Measurements from ENCODE around the gene PIAS2. TPM values are rescaled to one million over a fixed set of nuclear protein-coding genes. Genes with fewer than 3 reads are reported as not detected.

The PIAS2 gene
- total and polyA plus RNA-seq, 2 experiments from 2014 or later = 30.3 to 54.2 TPM

- H3K4me3 ChIP-seq = no peak overlapping the region
- TF ChIP-seq CTCF (conservative IDR thresholded peaks at IDR 0.05; ENCODE audit: low read depth in 2 of 2) = no peak
- no peak for TF ChIP-seq ZNF331 (CRISPR knock-in tag; IDR thresholded peaks at IDR 0.05; ENCODE audit: low read depth)
Observed at GRCh38 chr18:46815661-46816060, 101.6 kb downstream of the PIAS2 start.

GRCh38 chr18:46814399-46814798, 102.9 kb downstream of the PIAS2 start:
- H3K36me3 Mint-ChIP-seq (ENCODE audit: low read depth) = no peaks in the 10 kb centered on the region
- no peak for TF ChIP-seq CTCF (conservative IDR thresholded peaks at IDR 0.05; ENCODE audit: low read depth in 2 of 2)
- no peak for TF ChIP-seq REST (IDR thresholded peaks at IDR 0.05; ENCODE audit: unreplicated experiment)
- TF ChIP-seq ZNF331 (CRISPR knock-in tag; IDR thresholded peaks at IDR 0.05; ENCODE audit: low read depth) = no peak
- no peak for TF ChIP-seq NANOG (IDR thresholded peaks at IDR 0.05; ENCODE audit: borderline replicate concordance)
- TF ChIP-seq JUNB (IDR thresholded peaks at IDR 0.05; ENCODE audit: unreplicated experiment) = no peak
- TF ChIP-seq EZH2 (IDR thresholded peaks at IDR 0.05; ENCODE audit: low read depth, unreplicated experiment) = no peak
- TF ChIP-seq STAT1 (IDR thresholded peaks at IDR 0.05; ENCODE audit: unreplicated experiment) = no peak

More at GRCh38 chr18:46815661-46816060, 101.6 kb downstream of the PIAS2 start:
- Histone ChIP-seq H3F3A (replicated peaks; ENCODE audit: low read depth) (no peaks in the 10 kb centered on the region), H4K20me1 (replicated peaks; ENCODE audit: insufficient read depth) (no peaks in the 10 kb centered on the region), H3K79me2 (replicated peaks; ENCODE audit: insufficient read depth) (no peaks in the 10 kb centered on the region), H3K4me2 (no peak overlapping the region), H3K36me3 (ENCODE audit: insufficient read depth) (no peaks in the 10 kb centered on the region), H2AFZ (no peak overlapping the region), H3K9me2 (ENCODE audit: insufficient read depth) (no peaks in the 10 kb centered on the region), H3K27ac (ENCODE audit: low read depth) (no peak overlapping the region), H3K4me1 (ENCODE audit: insufficient read depth) (peaks cover 18% of the 10 kb centered on the region), H3K27me3 (ENCODE audit: insufficient read depth) (no peaks in the 10 kb centered on the region)
- no peaks in the 10 kb centered on the region for H3K9me3 Mint-ChIP-seq
- H3K4me1 Mint-ChIP-seq = peaks cover 13% of the 10 kb centered on the region
- ATAC-seq (no peak), DNase-seq (ENCODE audit: low spot score) (no peak)
- no peaks in the 10 kb centered on the region for H3K27me3 Mint-ChIP-seq (ENCODE audit: insufficient read depth, low read depth, poor library complexity)
- H3K27ac Mint-ChIP-seq = no peak overlapping the region
- no peaks in the 10 kb centered on the region for H3K36me3 Mint-ChIP-seq (ENCODE audit: low read depth)
- no peak overlapping the region for H3K4me3 Mint-ChIP-seq

More at GRCh38 chr18:46814399-46814798, 102.9 kb downstream of the PIAS2 start:
- H3K4me3 ChIP-seq = no peak overlapping the region
- H3K4me1 ChIP-seq (ENCODE audit: insufficient read depth) = peaks cover 28% of the 10 kb centered on the region
- H3K9me2 ChIP-seq (ENCODE audit: insufficient read depth) = no peaks in the 10 kb centered on the region
- Mint-ChIP-seq H3K4me3 (no peak overlapping the region), H3K4me1 (peaks cover 16% of the 10 kb centered on the region), H3K27ac (no peak overlapping the region; the same call in 1 of the 2 replicates), H3K27me3 (ENCODE audit: insufficient read depth, low read depth, poor library complexity) (no peaks in the 10 kb centered on the region), H3K9me3 (no peaks in the 10 kb centered on the region)
- no peaks in the 10 kb centered on the region for H3K79me2 ChIP-seq (replicated peaks; ENCODE audit: insufficient read depth)
- H3F3A ChIP-seq (replicated peaks; ENCODE audit: low read depth) = no peaks in the 10 kb centered on the region
- H3K36me3 ChIP-seq (ENCODE audit: insufficient read depth) = no peaks in the 10 kb centered on the region
- H2AFZ ChIP-seq = no peak overlapping the region
- no peak overlapping the region for H3K27ac ChIP-seq (ENCODE audit: low read depth)
- no peaks in the 10 kb centered on the region for H4K20me1 ChIP-seq (replicated peaks; ENCODE audit: insufficient read depth)
- H3K4me2 ChIP-seq = no peak overlapping the region
- no peaks in the 10 kb centered on the region for H3K27me3 ChIP-seq (ENCODE audit: insufficient read depth)
- no peak for DNase-seq (ENCODE audit: low spot score)
- ATAC-seq = no peak; the same call in 2 of the 3 replicates
